Stimulated activated CD4-positive, alpha-beta T cell treated with anti-CD3 and anti-CD28 coated beads, Interleukin-4, amount 100 ng/mL, for 48 hours (primary cell): ENCODE data around the gene SH3BP1.
"Not testable (repeated sequence)": the region's sequence is repeated elsewhere in the genome, so short reads cannot be mapped to it uniquely, and the experiment has no call there.

Source experiments
- DNase-seq, 2 donors: peaks; one replicate each; pipeline ENCODE4 v3.0.0-alpha.2; 2020; ENCODE audit warnings: low read depth in 2 of 2

Gene SH3BP1

DNA sequence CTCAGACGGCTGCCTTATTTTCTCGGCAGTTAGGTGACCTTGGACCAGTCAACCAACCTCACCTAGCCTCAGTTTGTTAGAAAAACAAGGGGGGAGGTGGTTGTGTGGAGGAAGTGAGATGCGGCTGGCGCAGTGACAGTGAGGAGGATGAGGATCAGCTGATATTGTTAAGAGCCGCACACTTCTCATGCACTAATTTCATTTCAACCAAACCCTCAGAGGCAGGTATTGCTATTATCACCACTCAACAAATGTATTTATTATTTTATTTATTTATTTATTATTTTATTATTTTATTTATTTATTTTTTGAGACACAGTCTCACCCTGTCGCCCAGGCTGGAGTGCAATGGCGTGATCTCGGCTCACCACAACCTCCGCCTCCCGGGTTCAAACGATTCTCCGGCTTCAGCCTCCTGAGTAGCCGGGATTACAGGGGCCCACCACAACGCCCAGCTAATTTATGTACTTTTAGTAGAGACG is 38.1 kb downstream of the SH3BP1 start:
- DNase-seq: no peak

DNA sequence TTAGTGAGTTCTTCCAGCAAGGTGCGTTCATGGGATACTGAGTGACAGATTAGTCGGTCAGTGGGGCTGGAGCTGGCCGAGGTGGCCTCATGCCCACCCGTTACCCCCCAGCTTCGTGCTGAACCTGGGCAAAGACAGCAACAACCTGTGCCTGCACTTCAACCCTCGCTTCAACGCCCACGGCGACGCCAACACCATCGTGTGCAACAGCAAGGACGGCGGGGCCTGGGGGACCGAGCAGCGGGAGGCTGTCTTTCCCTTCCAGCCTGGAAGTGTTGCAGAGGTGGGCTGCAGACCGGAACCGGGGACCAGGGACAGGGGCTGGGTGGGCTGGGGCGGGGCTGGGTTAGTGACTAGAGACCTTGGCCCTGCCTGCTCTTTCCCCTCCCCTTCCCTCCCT is 38.9 kb downstream of the SH3BP1 start:
- DNase-seq: no peak

DNA sequence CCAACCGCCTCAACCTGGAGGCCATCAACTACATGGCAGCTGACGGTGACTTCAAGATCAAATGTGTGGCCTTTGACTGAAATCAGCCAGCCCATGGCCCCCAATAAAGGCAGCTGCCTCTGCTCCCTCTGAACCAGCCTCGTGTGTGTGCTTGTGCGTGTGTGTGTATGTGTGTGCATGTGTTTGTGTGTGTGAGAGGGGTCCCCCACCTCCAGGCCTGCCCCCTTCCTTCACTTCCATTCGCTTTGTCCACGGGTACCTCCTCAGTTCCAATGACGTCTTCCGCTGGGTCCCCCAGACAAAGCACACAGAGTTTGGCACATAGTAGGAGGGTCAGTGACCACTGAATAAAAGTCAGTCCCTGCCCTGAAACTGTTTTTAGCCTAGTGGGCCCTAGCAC is 40.2 kb downstream of the SH3BP1 start:
- no peak for DNase-seq

DNA sequence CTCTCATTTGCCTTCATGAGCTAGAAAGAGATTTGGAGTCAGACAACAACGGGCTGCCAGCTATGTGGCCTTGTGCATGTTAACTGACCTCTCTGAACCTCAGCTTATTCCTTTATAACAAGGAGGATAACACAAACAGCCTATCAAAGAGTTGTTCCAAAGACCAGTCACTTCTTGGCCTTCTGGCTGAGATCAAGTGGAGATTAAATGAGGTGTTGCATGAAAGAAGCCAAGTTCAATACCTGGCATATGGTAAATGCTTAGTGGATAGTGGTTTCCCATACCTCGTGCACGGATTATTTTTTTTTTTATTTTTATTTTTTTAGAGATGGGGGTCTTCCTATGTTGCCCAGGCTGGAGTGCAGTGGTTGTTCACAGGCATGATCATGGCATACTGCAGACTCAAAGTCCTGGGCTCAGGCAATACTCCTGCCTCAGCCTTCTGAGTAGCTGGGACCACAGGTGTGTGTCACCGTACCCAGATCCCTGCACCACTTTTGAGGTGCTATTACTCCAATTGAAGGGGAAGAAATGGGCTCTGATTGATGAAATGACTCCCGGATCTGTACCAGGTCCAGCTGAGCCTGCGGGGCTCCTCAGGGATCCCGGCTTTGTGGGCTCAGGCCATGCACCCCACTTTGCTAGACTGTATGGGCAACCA is 40.9 kb downstream of the SH3BP1 start:
- DNase-seq: no peak

DNA sequence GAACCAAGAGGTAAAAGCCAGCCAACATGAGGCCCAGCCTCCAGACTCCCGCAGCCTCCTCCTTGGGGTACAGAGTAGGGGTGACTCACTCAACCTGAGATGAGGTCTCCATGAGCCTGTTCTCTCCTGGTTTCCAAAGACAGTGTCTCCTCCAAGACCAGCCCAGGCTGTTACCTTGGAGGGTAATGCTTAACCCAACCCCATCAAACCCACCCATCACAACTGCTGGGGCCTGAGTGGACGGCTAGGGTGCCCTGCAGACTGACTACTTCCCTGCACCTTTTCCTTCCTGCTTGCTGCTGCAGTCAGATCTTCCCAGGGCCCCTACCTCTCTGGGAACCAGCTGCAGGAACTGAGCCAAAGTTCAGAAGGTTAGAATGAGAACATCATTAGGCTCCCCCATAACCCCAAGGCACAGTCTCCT is 41.5 kb downstream of the SH3BP1 start:
- DNase-seq: no peak

DNA sequence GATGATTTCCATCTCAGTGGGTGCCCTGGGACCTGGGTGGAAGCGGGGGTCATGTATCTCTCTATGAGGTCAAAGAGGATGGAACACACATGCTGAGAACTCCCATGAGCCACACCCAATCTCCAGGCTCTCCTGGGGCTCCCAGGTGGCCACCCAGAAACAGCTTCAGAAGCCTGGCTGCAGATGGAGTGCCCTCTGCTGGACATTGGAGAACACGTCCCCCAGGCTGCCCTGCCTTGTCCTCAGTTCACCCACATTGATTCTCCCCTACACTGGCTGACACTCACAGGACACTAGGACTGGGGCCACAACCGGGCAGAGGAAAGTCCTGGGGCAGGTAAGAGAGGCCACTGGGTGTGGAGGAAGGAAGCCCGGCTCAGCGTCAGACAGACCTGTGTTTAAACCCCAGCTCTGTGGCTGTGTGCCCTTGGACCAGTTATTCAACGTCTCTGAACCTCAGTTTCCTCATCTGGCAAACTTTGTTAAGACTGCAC is 42.1 kb downstream of the SH3BP1 start:
- peak; percentile 62 to 71 for DNase-seq

DNA sequence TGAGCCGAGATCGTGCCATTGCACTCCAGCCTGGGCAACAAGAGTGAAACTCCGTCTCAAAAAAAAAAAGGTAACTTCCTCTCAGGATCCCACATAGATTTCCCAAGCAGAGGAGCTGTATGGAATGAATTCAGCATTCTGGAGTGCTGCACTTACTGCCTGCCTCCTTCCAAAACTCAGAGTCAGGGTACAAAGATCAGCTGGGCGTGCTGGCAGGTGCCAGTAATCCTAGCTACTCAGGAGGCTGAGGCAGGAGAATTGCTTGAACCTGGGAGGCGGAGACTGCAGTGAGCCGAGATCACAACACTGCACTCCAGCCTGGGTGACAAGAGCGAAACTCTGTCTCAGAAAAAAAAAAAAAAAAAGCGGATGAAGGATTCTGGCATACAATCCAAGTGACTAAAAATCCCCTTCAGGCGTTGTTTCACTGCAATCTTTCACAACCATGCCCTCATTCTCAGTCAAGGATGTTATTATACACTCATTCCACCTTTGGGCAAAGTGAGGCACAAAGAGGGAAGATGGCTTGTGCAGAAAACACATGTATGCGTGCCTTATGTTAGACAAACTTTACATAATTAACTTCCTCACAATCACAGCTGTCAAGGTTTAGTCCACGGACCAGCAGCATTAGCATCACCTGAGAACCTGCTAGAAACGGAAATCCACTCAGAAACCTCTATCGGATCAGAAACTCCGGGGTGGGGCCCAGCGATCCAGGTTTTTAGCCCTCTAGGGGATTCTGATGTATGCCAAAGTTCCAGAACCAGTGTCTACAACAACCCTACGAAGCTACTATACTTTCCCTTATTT is 45.5 kb downstream of the SH3BP1 start:
- no peak for DNase-seq

DNA sequence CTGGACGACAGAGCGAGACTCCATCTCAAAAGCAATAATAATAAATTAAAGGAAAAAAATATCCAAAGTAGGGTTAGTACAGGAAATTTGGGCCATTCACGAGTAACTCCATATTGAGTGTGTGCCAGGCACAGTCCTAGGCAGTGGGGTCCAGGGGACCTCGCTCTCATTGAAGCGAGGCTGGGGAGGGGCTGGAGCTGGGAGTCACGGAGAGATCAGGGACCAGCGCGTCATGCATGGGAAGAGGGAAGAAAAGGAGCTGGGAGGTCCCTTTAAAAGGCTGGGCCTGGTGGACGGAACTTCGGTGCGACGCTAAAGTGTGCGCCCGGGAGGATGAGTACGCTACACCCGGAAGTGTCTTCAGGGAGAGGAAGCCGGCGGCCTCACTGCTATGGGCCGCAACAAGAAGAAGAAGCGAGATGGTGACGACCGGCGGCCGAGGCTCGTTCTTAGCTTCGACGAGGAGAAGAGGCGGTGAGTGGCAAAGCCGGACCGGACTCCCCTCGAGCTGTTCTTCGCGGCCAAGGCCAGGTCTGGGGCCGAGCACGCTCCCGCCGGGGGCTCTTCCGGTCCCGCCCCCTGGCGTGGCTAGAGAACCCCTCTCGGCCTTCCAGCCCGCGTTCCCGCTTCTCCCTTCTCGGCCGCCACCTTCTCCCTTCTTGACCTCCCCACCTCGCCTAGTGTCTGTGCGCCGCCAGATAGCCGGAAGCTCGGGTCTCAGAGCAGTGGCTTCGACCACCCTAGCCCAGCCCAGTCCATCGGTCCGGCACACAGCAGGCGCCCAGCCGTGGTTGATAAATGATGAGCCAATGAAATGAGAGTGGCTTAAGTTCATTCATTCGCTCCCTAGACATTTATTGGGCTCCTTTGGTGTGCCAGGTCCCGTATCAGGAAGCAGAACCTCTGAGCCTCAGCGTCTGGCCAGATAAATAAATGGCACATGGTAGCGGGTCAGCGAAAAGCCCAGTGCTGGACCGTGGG is 46.8 kb downstream of the SH3BP1 start, which contains the start of gene NOL12:
TSS of gene NOL12 (plus strand) at position 342 of the 981 bp plus-strand sequence. CDS start at position 392, 50 bp downstream.
- DNase-seq: peak; percentile 60 to 74

DNA sequence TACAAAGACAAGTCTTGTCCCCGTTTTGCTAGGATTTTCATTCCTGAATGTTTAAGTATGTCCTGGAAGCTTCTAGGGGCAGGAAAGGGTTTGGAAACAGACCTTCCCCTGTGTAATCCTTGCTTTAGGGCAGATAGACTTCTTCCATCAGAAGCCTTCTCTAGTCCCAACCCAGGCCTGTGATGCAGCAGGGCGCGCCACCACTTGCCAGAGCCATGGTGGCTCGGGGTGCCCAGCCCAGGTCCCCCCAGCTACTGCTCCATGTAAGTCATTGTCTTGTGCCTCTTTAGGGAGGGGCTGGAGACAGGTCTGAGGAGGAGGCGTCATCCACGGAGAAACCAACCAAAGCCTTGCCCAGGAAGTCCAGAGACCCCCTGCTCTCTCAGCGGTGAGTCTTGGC is 50.9 kb downstream of the SH3BP1 start:
- no peak for DNase-seq

DNA sequence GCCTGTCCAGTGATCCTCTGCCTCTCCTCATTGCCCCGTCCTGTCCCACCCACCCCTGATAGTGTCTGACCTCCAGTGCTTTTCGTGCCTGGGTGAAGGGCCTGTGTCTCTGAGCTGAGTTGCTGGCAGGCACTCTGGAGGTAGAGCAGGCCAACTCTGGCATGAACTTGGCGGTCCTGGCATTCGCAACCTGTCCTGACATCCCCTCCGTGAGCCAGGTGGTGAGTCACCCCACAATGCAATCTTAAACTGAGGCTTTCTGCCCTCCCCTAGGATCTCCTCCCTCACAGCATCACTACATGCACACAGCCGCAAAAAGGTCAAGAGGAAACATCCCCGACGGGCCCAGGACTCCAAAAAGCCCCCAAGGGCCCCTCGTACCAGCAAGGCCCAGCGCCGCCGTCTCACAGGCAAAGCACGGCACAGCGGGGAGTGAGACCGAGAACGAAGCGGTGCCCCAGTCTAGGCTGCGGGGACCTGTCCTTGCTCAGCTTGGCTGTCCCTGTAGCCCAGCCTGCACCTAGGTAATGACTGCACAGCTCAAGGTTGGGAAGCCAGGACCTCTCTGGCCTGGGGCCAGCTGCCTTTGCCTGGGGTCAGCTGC is 51.5 kb downstream of the SH3BP1 start:
- DNase-seq: no peak

DNA sequence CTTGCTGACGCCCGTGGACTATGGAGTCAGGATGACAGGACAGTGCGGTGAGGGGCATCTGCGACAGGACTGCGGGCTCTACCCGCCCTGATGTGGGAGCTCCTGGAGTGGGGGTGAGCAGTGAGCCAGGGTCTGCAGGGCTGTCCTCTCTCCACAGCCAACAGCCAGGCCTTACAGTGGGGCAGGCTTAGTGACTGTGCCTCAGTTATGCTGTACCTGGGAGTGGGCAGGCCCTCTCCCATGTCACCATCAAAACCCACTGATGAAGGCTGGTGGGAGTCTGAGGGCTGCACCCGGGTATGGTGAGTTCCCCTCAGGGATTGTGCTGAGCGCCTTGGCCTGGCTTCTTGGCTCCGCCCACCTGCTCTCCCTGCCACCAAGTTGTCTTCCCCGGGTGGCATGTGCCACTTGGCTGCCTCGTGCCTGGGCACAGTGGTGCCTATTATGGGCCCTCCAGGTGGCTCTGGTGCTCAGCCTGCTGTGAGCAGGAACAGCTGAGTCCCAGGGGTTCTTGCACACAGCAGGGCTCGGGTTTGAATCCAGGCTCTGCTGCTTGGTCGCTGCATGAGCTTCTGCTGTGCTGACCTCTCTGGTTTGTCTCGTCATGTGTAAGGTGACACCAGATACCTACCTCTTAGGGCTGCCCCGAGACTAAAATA is 53.3 kb downstream of the SH3BP1 start:
- no peak for DNase-seq

DNA sequence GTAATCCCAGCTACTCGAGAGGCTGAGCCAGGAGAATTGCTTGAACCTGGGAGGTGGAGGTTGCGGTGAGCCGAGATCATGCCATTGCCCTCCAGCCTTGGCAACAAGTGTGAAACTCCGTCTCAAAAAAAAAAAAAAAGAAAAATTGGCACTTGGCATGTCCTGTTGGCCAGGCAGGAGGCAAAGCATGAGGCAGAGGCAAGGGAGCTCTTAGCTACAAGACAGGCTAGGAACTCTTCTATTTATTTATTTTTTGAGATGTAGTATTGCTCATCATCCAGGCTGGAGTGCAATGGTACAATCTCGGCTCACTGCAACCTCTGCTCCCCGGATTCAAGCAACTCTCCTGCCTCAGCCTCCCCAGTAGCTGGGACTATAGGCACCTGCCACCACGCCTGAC is 54.7 kb downstream of the SH3BP1 start:
- not testable (repeated sequence) for DNase-seq

DNA sequence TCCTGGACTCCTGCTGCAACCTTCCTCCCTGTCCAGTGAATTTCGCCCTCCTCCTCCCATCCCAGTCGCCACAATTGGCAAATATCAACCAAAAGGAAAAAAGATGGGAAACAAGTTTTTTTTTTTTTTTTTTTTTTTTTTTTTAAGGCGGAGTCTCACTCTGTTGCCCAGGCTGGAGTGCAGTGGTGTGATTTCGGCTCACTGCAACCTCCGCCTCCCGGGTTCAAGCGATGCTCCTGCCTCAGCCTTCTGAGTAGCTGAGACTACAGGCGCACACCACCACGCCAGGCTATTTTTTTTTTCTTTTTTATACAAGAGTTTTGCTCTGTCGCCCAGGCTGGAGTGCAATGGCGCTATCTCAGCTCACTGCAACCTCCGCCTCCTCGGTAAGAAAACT is 56.8 kb downstream of the SH3BP1 start:
- DNase-seq: not testable (repeated sequence)

DNA sequence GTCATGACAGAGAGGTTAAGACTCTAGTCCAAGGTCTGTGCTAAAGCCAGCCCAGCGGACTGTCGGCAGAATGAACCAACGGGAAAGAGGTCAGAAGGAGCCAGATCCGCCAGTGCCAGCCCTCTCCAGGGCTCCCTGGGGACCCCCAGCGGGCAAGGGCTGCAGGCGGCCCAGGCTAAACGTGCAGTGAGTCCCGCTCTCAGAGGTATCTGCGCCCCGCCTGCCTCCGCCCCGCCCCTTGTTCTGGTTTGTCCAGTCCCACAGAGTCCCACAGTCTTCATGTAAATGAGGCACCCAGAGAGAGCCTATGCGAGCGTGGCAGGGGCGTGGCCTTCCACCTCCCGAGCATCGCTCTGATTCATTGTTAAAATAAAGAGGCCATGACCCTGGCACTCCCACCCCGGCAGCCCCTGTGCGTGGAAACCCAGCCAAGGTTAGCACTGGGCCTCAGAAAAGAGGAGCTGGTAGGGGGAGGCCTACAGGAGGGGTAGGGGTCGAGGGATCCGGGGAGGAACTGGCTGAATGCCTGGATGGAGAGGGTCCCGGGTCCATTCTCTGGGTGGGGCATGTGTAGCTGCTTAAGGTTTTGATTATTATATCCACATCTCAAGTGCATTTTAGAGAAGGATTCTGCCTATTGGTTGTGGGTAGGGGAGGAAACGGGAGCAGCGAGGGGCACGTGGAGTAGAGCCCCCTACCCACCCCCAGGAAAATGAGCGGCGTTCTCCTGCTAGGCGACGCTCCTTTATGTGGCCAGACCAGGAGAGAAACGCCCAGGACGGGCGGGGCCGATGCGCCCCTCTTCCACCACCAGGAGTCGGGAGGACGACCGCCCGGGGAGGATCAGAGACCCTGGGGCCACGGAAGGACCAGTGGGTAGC is 57.4 kb downstream of the SH3BP1 start, which contains the start of gene TRIOBP:
TSS of gene TRIOBP (plus strand) at position 392 of the 881 bp plus-strand sequence. CDS start 4,318 bp downstream, outside the sequence.
- DNase-seq: peak; percentile 84 to 88

DNA sequence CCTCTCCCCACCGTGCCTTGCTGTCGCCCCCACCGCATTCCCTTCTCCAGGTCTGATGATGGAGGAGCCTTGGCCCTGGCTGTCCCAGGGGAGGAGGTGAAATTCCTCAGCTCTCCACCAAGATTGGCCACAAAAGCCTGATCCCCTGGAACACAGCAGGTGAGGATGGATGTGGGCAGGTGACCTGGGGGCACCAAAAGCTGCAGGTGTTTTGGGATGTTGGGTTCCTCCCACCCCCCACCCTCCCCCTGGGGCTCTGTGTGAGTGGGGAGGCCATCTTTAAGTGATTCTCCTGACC is 58.0 kb downstream of the SH3BP1 start:
- DNase-seq: no peak

DNA sequence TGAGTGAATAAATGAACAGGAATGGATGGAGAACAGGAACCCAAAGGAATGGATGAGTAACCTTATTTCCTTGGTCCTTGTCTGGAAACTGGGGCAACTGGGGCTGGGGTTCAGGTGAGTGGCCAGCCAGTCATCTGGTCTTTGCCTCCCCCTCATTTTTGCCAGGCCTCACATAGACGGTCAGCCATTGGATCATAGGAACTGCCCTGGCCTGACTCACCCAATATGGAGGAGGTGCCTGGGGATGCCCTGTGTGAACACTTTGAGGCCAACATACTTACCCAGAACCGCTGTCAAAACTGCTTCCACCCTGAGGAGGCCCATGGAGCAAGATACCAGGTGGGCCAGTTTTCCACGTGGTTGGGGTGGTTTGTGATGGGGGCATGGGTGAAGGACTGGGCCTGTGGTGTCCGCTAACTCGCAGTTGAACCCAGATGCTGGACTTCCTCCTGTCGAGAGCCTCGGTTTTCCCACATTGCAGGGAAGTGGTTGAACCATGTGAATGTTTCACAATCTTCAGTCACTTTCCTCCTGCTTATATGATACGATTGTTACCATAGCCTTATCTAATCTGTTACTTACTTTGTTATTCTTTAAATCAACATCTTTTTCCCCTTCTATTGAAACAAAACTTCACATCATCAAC is 61.8 kb downstream of the SH3BP1 start:
- DNase-seq: no peak

DNA sequence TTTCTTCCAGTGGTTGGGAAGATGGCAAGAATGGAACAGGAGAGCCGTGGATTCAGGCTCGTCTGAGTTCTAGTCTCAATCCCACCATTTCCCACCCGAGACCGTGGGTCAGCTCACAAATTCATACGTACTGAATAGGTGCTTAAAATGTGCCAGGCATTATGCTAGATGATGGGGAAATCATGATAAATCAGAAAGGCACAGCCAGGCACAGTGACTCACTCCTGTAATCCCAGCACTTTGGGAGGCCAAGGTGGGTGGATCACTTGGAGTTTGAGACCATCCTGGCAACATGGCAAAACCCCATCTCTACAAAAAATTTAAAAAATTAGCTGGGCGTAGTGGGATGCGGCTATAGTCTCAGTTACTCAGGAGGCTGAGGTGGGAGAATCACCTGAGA is 64.4 kb downstream of the SH3BP1 start:
- no peak for DNase-seq

DNA sequence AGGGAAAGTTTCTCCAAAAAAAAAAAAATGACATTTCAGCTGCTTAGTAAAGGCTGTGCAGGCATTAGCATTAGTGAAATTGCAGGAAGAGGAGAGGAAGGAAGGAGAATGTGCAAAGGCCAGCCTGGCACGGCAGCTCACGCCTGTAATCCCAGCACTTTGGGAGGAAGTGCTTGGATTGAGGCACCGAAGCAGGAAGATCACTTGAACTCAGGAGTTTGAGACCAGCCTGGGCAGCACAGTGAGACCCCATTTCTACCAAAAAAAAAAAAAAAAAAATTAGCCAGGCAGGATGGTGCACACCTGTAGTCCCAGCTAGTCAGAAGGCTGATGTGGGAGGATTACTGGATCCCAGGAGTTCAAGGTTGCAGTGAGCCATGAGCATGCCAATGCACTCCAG is 65.2 kb downstream of the SH3BP1 start:
- no peak for DNase-seq

DNA sequence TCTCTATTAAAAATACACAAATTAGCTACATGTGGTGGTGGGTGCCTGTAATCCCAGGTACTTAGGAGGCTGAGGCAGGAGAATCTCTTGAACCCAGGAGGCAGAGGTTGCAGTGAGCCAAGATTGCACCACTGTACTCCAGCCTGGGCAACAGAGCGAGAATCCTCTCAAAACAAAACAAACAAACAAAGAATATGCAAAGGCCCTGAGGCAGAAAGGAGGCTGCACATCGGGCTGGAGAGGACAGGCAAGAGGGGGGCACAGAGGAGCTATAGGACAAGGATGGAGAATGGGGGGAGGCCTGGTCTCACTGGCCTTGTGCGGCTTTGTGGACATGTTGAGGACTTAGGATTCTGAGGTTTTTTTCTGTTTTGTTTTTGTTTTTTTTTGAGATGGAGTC is 65.7 kb downstream of the SH3BP1 start:
- DNase-seq: no peak
